ENCODE results near the gene TARBP2. TPM values are rescaled to one million over a fixed set of nuclear protein-coding genes. Genes with fewer than 3 reads are reported as not detected.
A peak's percentile ranks its signal among the peaks of the same experiment; 100 is the strongest.

TARBP2 gene
- total RNA-seq, 6 experiments from 2014 or later = 35.1 to 41.7 (median 37.1) TPM

- peaks cover 13% of the 10 kb centered on the region for H3K27me3 Mint-ChIP-seq (ENCODE audit: insufficient read depth)
- TF ChIP-seq CTCF (IDR thresholded peaks at IDR 0.05) = no peak
- peak overlapping the region; percentile 99 for H3K27ac Mint-ChIP-seq
- no peak for DNase-seq
- H3K36me3 Mint-ChIP-seq (ENCODE audit: low read depth) = peaks cover 48% of the 10 kb centered on the region
- H3K9me3 Mint-ChIP-seq = no peaks in the 10 kb centered on the region
- H3K4me1 Mint-ChIP-seq (ENCODE audit: low read depth) = peaks cover 51% of the 10 kb centered on the region
- peak overlapping the region; percentile 93 for H3K4me3 Mint-ChIP-seq
Observed at GRCh38 chr12:53454707-53455106, 46.4 kb upstream of the TARBP2 start.

- peaks cover 66% of the 10 kb centered on the region for H3K36me3 Mint-ChIP-seq (ENCODE audit: low read depth)
Observed at GRCh38 chr12:53456654-53457366, 44.3 kb upstream of the TARBP2 start.

GRCh38 chr12:53459097-53459496 is 42.0 kb upstream of the TARBP2 start:
- H3K27me3 Mint-ChIP-seq (ENCODE audit: insufficient read depth) = peaks cover 7% of the 10 kb centered on the region; the same call in 1 of the 2 replicates
- peak overlapping the region; percentile 71 for H3K27ac Mint-ChIP-seq
- DNase-seq = no peak
- TF ChIP-seq CTCF (IDR thresholded peaks at IDR 0.05) = no peak
- H3K4me1 Mint-ChIP-seq (ENCODE audit: low read depth) = peaks cover 60% of the 10 kb centered on the region
- no peak overlapping the region for H3K4me3 Mint-ChIP-seq
- H3K36me3 Mint-ChIP-seq (ENCODE audit: low read depth) = peaks cover 65% of the 10 kb centered on the region
- no peaks in the 10 kb centered on the region for H3K9me3 Mint-ChIP-seq

More at GRCh38 chr12:53456654-53457366, 44.3 kb upstream of the TARBP2 start:
- peaks cover 54% of the 10 kb centered on the region for H3K4me1 Mint-ChIP-seq (ENCODE audit: low read depth)
- H3K4me3 Mint-ChIP-seq = no peak overlapping the region
- peaks cover 11% of the 10 kb centered on the region for H3K27me3 Mint-ChIP-seq (ENCODE audit: insufficient read depth)
- peak overlapping the region; percentile 57; the same call in 1 of the 2 replicates for H3K27ac Mint-ChIP-seq
- no peak for DNase-seq
- TF ChIP-seq CTCF (IDR thresholded peaks at IDR 0.05) = no peak
- no peaks in the 10 kb centered on the region for H3K9me3 Mint-ChIP-seq

- H3K9me3 Mint-ChIP-seq = no peaks in the 10 kb centered on the region
- H3K27me3 Mint-ChIP-seq (ENCODE audit: insufficient read depth) = peaks cover 7% of the 10 kb centered on the region; the same call in 1 of the 2 replicates
- peaks cover 57% of the 10 kb centered on the region for H3K36me3 Mint-ChIP-seq (ENCODE audit: low read depth)
- H3K27ac Mint-ChIP-seq = peak overlapping the region; percentile 54
- no peak for DNase-seq
- peaks cover 56% of the 10 kb centered on the region for H3K4me1 Mint-ChIP-seq (ENCODE audit: low read depth)
- TF ChIP-seq CTCF (IDR thresholded peaks at IDR 0.05) = no peak
- H3K4me3 Mint-ChIP-seq = peak overlapping the region; percentile 41; the same call in 1 of the 2 replicates
Observed at GRCh38 chr12:53461059-53461458, 40.0 kb upstream of the TARBP2 start.

- DNase-seq = no peak
- H3K27ac Mint-ChIP-seq = no peak overlapping the region; the same call in 1 of the 2 replicates
- peaks cover 9% of the 10 kb centered on the region for H3K27me3 Mint-ChIP-seq (ENCODE audit: insufficient read depth)
- no peaks in the 10 kb centered on the region for H3K9me3 Mint-ChIP-seq
- H3K4me3 Mint-ChIP-seq = no peak overlapping the region
- H3K36me3 Mint-ChIP-seq (ENCODE audit: low read depth) = peaks cover 58% of the 10 kb centered on the region
- no peak for TF ChIP-seq CTCF (IDR thresholded peaks at IDR 0.05)
- H3K4me1 Mint-ChIP-seq (ENCODE audit: low read depth) = peaks cover 56% of the 10 kb centered on the region
Observed at GRCh38 chr12:53461591-53461990, 39.5 kb upstream of the TARBP2 start.
